Activated CD8-positive, alpha-beta memory T cell treated with anti-CD3 and anti-CD28 coated beads, Interleukin-2, amount 50 U/mL, for 1 hour (primary cell): ENCODE results near the gene UPF3A.
A peak's percentile ranks its signal among the peaks of the same experiment; 100 is the strongest.
"Not testable (repeated sequence)": the region's sequence is repeated elsewhere in the genome, so short reads cannot be mapped to it uniquely, and the experiment has no call there.

Source experiments
- DNase-seq: peaks from one replicate; pipeline ENCODE4 v3.0.0-alpha.2; 2020; ENCODE audit errors: extremely low read depth

Gene UPF3A

GRCh38 chr13:114304346-114305034, 23.1 kb downstream of the UPF3A start:
- no peak for DNase-seq

GRCh38 chr13:114309086-114309485, 27.7 kb downstream of the UPF3A start:
- no peak for DNase-seq

GRCh38 chr13:114309806-114310410, 28.5 kb downstream of the UPF3A start:
- no peak for DNase-seq

- no peak for DNase-seq
These were observed 29.6 kb downstream of the UPF3A start for GRCh38 chr13:114310956-114311355.

- DNase-seq: no peak
These were observed 30.0 kb downstream of the UPF3A start for GRCh38 chr13:114311387-114311786.

- no peak for DNase-seq
These were observed 30.5 kb downstream of the UPF3A start for GRCh38 chr13:114311908-114312307.

GRCh38 chr13:114313061-114313860, 31.9 kb downstream of the UPF3A start:
- DNase-seq: no peak

GRCh38 chr13:114314074-114314912, 32.9 kb downstream of the UPF3A start, which contains the start of gene CHAMP1:
Gene CHAMP1, plus strand, starts transcription at chr13:114314503. Its CDS starts 9,340 bp downstream, at chr13:114323843.
- DNase-seq: peak; percentile 50

GRCh38 chr13:114315074-114315785, 33.8 kb downstream of the UPF3A start:
- no peak for DNase-seq

- no peak for DNase-seq
These were observed 37.2 kb downstream of the UPF3A start for GRCh38 chr13:114318624-114319023.

GRCh38 chr13:114319441-114319913, 38.1 kb downstream of the UPF3A start:
- no peak for DNase-seq

GRCh38 chr13:114320065-114320464, 38.7 kb downstream of the UPF3A start:
- DNase-seq: no peak

GRCh38 chr13:114321256-114321655, 39.9 kb downstream of the UPF3A start:
- DNase-seq: no peak

- no peak for DNase-seq
These were observed 41.9 kb downstream of the UPF3A start for GRCh38 chr13:114323349-114323748.

GRCh38 chr13:114324334-114324733, 42.9 kb downstream of the UPF3A start:
- no peak for DNase-seq

- DNase-seq: no peak
These were observed 44.3 kb downstream of the UPF3A start for GRCh38 chr13:114325729-114326128.

- DNase-seq: no peak
These were observed 46.6 kb downstream of the UPF3A start for GRCh38 chr13:114328034-114328433.

GRCh38 chr13:114328595-114328994, 47.2 kb downstream of the UPF3A start:
- DNase-seq: no peak

- no peak for DNase-seq
These were observed 48.7 kb downstream of the UPF3A start for GRCh38 chr13:114330086-114330485.

- DNase-seq: not testable (repeated sequence)
These were observed 52.5 kb downstream of the UPF3A start for GRCh38 chr13:114333881-114334280.
